Activated T-cell treated with anti-CD3 and anti-CD28 coated beads for 48 hours (primary cell): ENCODE data around the gene GNB5.
A peak's percentile ranks its signal among the peaks of the same experiment; 100 is the strongest.

ENCODE experiments used
- DNase-seq: peaks from one replicate; pipeline ENCODE4 v3.0.0-alpha.2; 2020; ENCODE audit warnings: low read depth

Gene GNB5

GRCh38 chr15:52140646-52141045, 50.5 kb downstream of the GNB5 start:
- DNase-seq: no peak

GRCh38 chr15:52139599-52140462, 51.4 kb downstream of the GNB5 start:
- peak; percentile 63 for DNase-seq

GRCh38 chr15:52137432-52138357, 53.5 kb downstream of the GNB5 start:
- DNase-seq: no peak

GRCh38 chr15:52136442-52136980, 54.7 kb downstream of the GNB5 start:
- no peak for DNase-seq

GRCh38 chr15:52134502-52135144, 56.6 kb downstream of the GNB5 start:
- no peak for DNase-seq

- DNase-seq: no peak
Observed at GRCh38 chr15:52133510-52134220, 57.5 kb downstream of the GNB5 start.

GRCh38 chr15:52132066-52132465, 59.1 kb downstream of the GNB5 start:
- no peak for DNase-seq

GRCh38 chr15:52128568-52128967, 62.6 kb downstream of the GNB5 start:
- no peak for DNase-seq

- DNase-seq: no peak
Observed at GRCh38 chr15:52124270-52124880, 66.8 kb downstream of the GNB5 start.

GRCh38 chr15:52121896-52122295, 69.3 kb downstream of the GNB5 start:
- no peak for DNase-seq

GRCh38 chr15:52121006-52121405, 70.2 kb downstream of the GNB5 start:
- DNase-seq: no peak

GRCh38 chr15:52120488-52120887, 70.7 kb downstream of the GNB5 start:
- no peak for DNase-seq

- no peak for DNase-seq
Observed at GRCh38 chr15:52118969-52119749, 72.0 kb downstream of the GNB5 start.

GRCh38 chr15:52117549-52117948, 73.6 kb downstream of the GNB5 start:
- DNase-seq: no peak

GRCh38 chr15:52115598-52116427, 75.4 kb downstream of the GNB5 start:
- DNase-seq: no peak

- no peak for DNase-seq
Observed at GRCh38 chr15:52114261-52115055, 76.7 kb downstream of the GNB5 start.

- DNase-seq: no peak
Observed at GRCh38 chr15:52113708-52114107, 77.5 kb downstream of the GNB5 start.

- DNase-seq: no peak
Observed at GRCh38 chr15:52113235-52113634, 78.0 kb downstream of the GNB5 start.
